HUDEP-2 (cell line): ENCODE measurements around the gene SLC24A3.

Experiments used
- DNase-seq, 76 experiments: peaks; one replicate each; lab custom pipeline; 2025; ENCODE audit not compliant: unreplicated experiment in 76 of 76; lab: John Stamatoyannopoulos, UW

Gene SLC24A3

GRCh38 chr20:19492687-19493336 lies 280.4 kb downstream of the SLC24A3 start:
- DNase-seq, result no peak

GRCh38 chr20:19493794-19494495 lies 281.5 kb downstream of the SLC24A3 start:
- no peak for DNase-seq

- DNase-seq, result no peak
Observed at GRCh38 chr20:19495905-19496703, 283.7 kb downstream of the SLC24A3 start.

GRCh38 chr20:19497064-19497463 lies 284.6 kb downstream of the SLC24A3 start:
- no peak for DNase-seq

- no peak for DNase-seq
Observed at GRCh38 chr20:19498756-19499155, 286.3 kb downstream of the SLC24A3 start.

GRCh38 chr20:19501476-19502115 lies 289.2 kb downstream of the SLC24A3 start:
- no peak for DNase-seq

GRCh38 chr20:19502169-19502568 lies 289.7 kb downstream of the SLC24A3 start:
- no peak for DNase-seq

- no peak for DNase-seq
Observed at GRCh38 chr20:19504251-19504650, 291.8 kb downstream of the SLC24A3 start.

GRCh38 chr20:19506021-19506420 lies 293.6 kb downstream of the SLC24A3 start:
- DNase-seq, result no peak

GRCh38 chr20:19508449-19508848 lies 296.0 kb downstream of the SLC24A3 start:
- no peak for DNase-seq

GRCh38 chr20:19510611-19511010 lies 298.2 kb downstream of the SLC24A3 start:
- DNase-seq, result peak in 45 of 76 experiments; percentile 1 to 71 (median 24)

- no peak for DNase-seq
Observed at GRCh38 chr20:19511931-19512330, 299.5 kb downstream of the SLC24A3 start.

GRCh38 chr20:19512886-19513677 lies 300.6 kb downstream of the SLC24A3 start:
- DNase-seq, result no peak

- DNase-seq, result no peak
Observed at GRCh38 chr20:19515074-19515473, 302.6 kb downstream of the SLC24A3 start.

- DNase-seq, result no peak
Observed at GRCh38 chr20:19519466-19519865, 307.0 kb downstream of the SLC24A3 start.

- DNase-seq, result no peak
Observed at GRCh38 chr20:19520261-19520660, 307.8 kb downstream of the SLC24A3 start.

- no peak for DNase-seq
Observed at GRCh38 chr20:19522071-19522801, 309.8 kb downstream of the SLC24A3 start.

GRCh38 chr20:19522836-19523590 lies 310.6 kb downstream of the SLC24A3 start:
- no peak for DNase-seq

GRCh38 chr20:19524691-19525090 lies 312.2 kb downstream of the SLC24A3 start:
- DNase-seq, result no peak
